PC-3 (cell line): ENCODE measurements around the gene PTPRF.

Experiments
- EZH2 ChIP-seq: fragments of 300-600 bp; sonication (generic); IDR thresholded peaks from one replicate; pipeline ENCODE4 v1.6.1; 2017; ENCODE audit warnings: antibody characterized with exemption, mild to moderate bottlenecking, low read length; ENCODE audit not compliant: unreplicated experiment
- TF ChIP-seq, protein P1 (sequence below): fragments of 300-600 bp; sonication (generic); conservative IDR thresholded peaks from 2 replicates; pipeline ENCODE4 v1.5.1; 2017; ENCODE audit warnings: antibody characterized with exemption, low read depth, mild to moderate bottlenecking, low read length

DNA sequence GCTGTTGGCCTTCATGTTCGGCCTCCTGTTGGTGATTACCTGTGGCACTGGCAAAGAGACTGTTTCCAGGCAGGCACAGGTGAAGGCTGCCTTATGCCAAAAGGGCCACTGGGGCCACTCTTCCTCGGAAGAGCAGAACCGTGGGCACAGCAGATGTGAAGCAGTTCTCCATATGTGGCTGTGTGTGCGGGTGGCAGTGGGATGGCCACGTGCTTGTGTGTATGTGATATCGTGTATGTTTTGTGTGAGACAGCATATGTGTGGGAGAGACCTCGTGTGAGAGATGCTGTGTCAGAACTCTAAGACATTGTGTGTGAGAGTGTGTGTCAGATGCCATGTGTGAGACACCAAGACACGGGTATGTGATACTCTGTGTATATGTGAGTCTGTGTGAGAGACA lies 65.9 kb downstream of the PTPRF start:
- TF ChIP-seq, protein P1, sequence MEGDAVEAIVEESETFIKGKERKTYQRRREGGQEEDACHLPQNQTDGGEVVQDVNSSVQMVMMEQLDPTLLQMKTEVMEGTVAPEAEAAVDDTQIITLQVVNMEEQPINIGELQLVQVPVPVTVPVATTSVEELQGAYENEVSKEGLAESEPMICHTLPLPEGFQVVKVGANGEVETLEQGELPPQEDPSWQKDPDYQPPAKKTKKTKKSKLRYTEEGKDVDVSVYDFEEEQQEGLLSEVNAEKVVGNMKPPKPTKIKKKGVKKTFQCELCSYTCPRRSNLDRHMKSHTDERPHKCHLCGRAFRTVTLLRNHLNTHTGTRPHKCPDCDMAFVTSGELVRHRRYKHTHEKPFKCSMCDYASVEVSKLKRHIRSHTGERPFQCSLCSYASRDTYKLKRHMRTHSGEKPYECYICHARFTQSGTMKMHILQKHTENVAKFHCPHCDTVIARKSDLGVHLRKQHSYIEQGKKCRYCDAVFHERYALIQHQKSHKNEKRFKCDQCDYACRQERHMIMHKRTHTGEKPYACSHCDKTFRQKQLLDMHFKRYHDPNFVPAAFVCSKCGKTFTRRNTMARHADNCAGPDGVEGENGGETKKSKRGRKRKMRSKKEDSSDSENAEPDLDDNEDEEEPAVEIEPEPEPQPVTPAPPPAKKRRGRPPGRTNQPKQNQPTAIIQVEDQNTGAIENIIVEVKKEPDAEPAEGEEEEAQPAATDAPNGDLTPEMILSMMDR = no peak
- no peak for TF ChIP-seq EZH2
